Upper lobe of right lung (tissue), 1 donor: ENCODE results near the gene KRT84. TPM values are rescaled to one million over a fixed set of nuclear protein-coding genes. Genes with fewer than 3 reads are reported as not detected.

Experiments
- ATAC-seq: fragments of 200-7000 bp; cut with Tn5 transposase; one replicate; pipeline ENCODE4 v1.9.1; 2020; ENCODE audit warnings: mild to moderate bottlenecking, moderate library complexity
- DNase-seq: peaks from one replicate; pipeline ENCODE4 v3.0.0-alpha.2; 2020
- H3K27ac ChIP-seq: fragments of 200-600 bp; one replicate; pipeline ENCODE4 v1.8.0; 2022
- H3K27me3 ChIP-seq: fragments of 200-600 bp; one replicate; pipeline ENCODE4 v1.8.0; 2022; ENCODE audit warnings: mild to moderate bottlenecking
- H3K36me3 ChIP-seq: fragments of 200-600 bp; one replicate; pipeline ENCODE4 v1.8.0; 2022
- H3K4me1 ChIP-seq: fragments of 200-600 bp; one replicate; pipeline ENCODE4 v1.8.0; 2022
- H3K4me3 ChIP-seq: fragments of 200-600 bp; one replicate; pipeline ENCODE4 v1.8.0; 2022; ENCODE audit warnings: mild to moderate bottlenecking
- H3K9me3 ChIP-seq: fragments of 200-600 bp; one replicate; pipeline ENCODE4 v1.8.0; 2022
- CTCF ChIP-seq: fragments of 200-600 bp; IDR thresholded peaks from one replicate; pipeline ENCODE4 v1.8.0; 2022; ENCODE audit warnings: antibody characterized with exemption
- intact Hi-C: fragments of 100-400 bp; cut with DNase I; formaldehyde crosslinking; loops from one replicate; pipeline ENCODE4 v1.11.0; 2022
- total RNA-seq: library from RNA; stranded (reverse); fragmentation: NEBNext Ultra II Directional; extraction: Animal tissue kit (Norgen Biotek cat#: 25700); gene quantifications from one replicate; pipeline ENCODE4 v1.2.1, GENCODE V29; 2021
- donor health status: DM: no; HTN: yes; CAD: no; lungs with severe emphysema.

The KRT84 gene
- total RNA-seq, 1 donor from 2014 or later, result not detected

GRCh38 chr12:52368508-52368907 lies 16.9 kb downstream of the KRT84 start:
- no peaks in the 10 kb centered on the region for H3K4me1 ChIP-seq
- no peaks in the 10 kb centered on the region for H3K27me3 ChIP-seq
- intact Hi-C loops, result no loop called here
- no peak overlapping the region for H3K4me3 ChIP-seq
- no peak overlapping the region for H3K27ac ChIP-seq
- H3K36me3 ChIP-seq, result no peaks in the 10 kb centered on the region
- no peak for TF ChIP-seq CTCF
- ATAC-seq, result no peak
- DNase-seq, result no peak
- no peaks in the 10 kb centered on the region for H3K9me3 ChIP-seq

GRCh38 chr12:52367876-52368275 lies 17.6 kb downstream of the KRT84 start:
- Histone ChIP-seq H3K4me3 (no peak overlapping the region), H3K27me3 (no peaks in the 10 kb centered on the region), H3K4me1 (no peaks in the 10 kb centered on the region), H3K36me3 (no peaks in the 10 kb centered on the region), H3K9me3 (no peaks in the 10 kb centered on the region), H3K27ac (no peak overlapping the region)
- intact Hi-C loops, result no loop called here
- no peak for DNase-seq
- no peak for TF ChIP-seq CTCF
- ATAC-seq, result no peak

- DNase-seq (no peak), ATAC-seq (no peak)
- no peaks in the 10 kb centered on the region for H3K4me1 ChIP-seq
- no peaks in the 10 kb centered on the region for H3K9me3 ChIP-seq
- no peak within 1 kb of the TSS for H3K27ac ChIP-seq
- TF ChIP-seq CTCF, result no peak
- intact Hi-C loops, result no loop called here
- H3K36me3 ChIP-seq, result no peaks in the 10 kb centered on the region
- no peak within 1 kb of the TSS for H3K4me3 ChIP-seq
- H3K27me3 ChIP-seq, result no peaks in the 10 kb centered on the region
Observed at GRCh38 chr12:52366738-52367485, 18.5 kb downstream of the KRT84 start, which contains the start of gene KRT85. Gene KRT85, minus strand, starts transcription at chr12:52367481. Its CDS starts 76 bp downstream, at chr12:52367405.

- H3K27ac ChIP-seq, result no peak overlapping the region
- H3K27me3 ChIP-seq, result no peaks in the 10 kb centered on the region
- TF ChIP-seq CTCF, result no peak
- H3K4me3 ChIP-seq, result no peak overlapping the region
- DNase-seq (no peak), ATAC-seq (no peak)
- no peaks in the 10 kb centered on the region for H3K9me3 ChIP-seq
- no peaks in the 10 kb centered on the region for H3K36me3 ChIP-seq
- H3K4me1 ChIP-seq, result peaks cover 5% of the 10 kb centered on the region
- intact Hi-C loops, result no loop called here
Observed at GRCh38 chr12:52364901-52365489, 20.5 kb downstream of the KRT84 start.

- ATAC-seq (no peak), DNase-seq (no peak)
- Histone ChIP-seq H3K9me3 (no peaks in the 10 kb centered on the region), H3K4me1 (peaks cover 5% of the 10 kb centered on the region), H3K36me3 (no peaks in the 10 kb centered on the region), H3K4me3 (no peak overlapping the region), H3K27ac (no peak overlapping the region), H3K27me3 (no peaks in the 10 kb centered on the region)
- no peak for TF ChIP-seq CTCF
- intact Hi-C loops, result no loop called here
Observed at GRCh38 chr12:52364061-52364460, 21.4 kb downstream of the KRT84 start.
